WERI-Rb-1 (cell line): ENCODE data around the gene TRDN.

ENCODE experiments used
- DNase-seq: peaks from one replicate; pipeline ENCODE4 v3.0.0-alpha.2; 2020
- H3K27ac ChIP-seq: fragments of 250-450 bp; sonication (Bioruptor Pico); 2 replicates; pipeline ENCODE4 v1.5.1; 2020; ENCODE audit warnings: mild to moderate bottlenecking, moderate library complexity
- H3K27me3 ChIP-seq: fragments of 250-450 bp; sonication (Bioruptor Pico); 2 replicates; pipeline ENCODE4 v1.5.1; 2021; ENCODE audit warnings: mild to moderate bottlenecking, low read depth, moderate library complexity; ENCODE audit not compliant: insufficient read depth, severe bottlenecking
- H3K36me3 ChIP-seq: fragments of 250-450 bp; sonication (Bioruptor Pico); 2 replicates; pipeline ENCODE4 v1.5.1; 2020; ENCODE audit warnings: mild to moderate bottlenecking, moderate library complexity
- H3K4me3 ChIP-seq: 2 replicates; pipeline ENCODE4 v1.5.1; 2011; ENCODE audit warnings: low read depth, mild to moderate bottlenecking, control low read depth, low read length
- H3K9me3 ChIP-seq: fragments of 250-450 bp; sonication (Bioruptor Pico); 2 replicates; pipeline ENCODE4 v1.5.1; 2021; ENCODE audit warnings: mild to moderate bottlenecking, moderate library complexity; ENCODE audit not compliant: severe bottlenecking
- CTCF ChIP-seq: IDR thresholded peaks from 2 replicates; pipeline ENCODE4 v1.5.1; 2011; ENCODE audit warnings: low read depth, mild to moderate bottlenecking, control low read depth, inconsistent platforms, low read length

Gene TRDN

DNA sequence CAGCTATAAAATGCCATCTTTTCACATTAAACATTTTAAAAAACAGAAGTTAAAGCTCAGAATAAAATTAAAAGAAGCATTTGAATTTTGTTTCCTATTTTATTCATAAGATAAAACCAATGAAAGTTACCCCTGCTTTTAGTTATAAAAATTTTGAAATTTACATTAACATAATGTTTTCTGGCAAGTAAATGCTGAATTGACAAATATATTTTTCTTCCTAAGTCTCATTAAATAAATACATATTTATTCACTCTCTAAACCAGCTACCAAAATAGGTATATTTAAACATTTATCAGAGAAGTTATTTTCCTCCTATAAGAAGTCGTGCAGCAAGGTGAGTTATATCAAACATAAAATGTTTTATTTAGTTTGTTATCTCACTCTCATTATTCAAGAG is 213.6 kb downstream of the TRDN start:
- DNase-seq = no peak
- Histone ChIP-seq H3K27ac (no peak overlapping the region), H3K4me3 (no peak overlapping the region), H3K27me3 (no peaks in the 10 kb centered on the region), H3K9me3 (no peaks in the 10 kb centered on the region), H3K36me3 (no peaks in the 10 kb centered on the region)
- no peak for TF ChIP-seq CTCF

DNA sequence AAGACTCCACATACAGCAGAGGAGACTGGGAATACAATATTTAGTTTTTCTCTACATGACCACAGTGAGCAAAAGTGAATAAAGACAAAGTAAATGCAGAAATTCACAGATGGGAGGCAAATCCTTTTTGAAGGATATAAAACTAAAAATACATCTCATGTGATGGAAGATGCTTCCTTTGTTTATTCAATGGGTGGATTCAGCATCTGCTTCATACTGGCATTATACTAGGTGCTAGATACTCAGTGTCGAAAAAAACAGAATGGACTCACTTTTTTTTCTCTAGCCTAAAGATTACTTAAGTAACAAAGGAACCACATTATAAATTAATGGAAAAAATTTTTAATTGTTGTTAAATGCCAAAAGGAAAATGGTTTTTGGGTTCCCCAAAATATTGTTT is 216.2 kb downstream of the TRDN start:
- Histone ChIP-seq H3K4me3 (no peak overlapping the region), H3K9me3 (no peaks in the 10 kb centered on the region), H3K27me3 (no peaks in the 10 kb centered on the region), H3K27ac (no peak overlapping the region), H3K36me3 (no peaks in the 10 kb centered on the region)
- no peak for TF ChIP-seq CTCF
- no peak for DNase-seq

DNA sequence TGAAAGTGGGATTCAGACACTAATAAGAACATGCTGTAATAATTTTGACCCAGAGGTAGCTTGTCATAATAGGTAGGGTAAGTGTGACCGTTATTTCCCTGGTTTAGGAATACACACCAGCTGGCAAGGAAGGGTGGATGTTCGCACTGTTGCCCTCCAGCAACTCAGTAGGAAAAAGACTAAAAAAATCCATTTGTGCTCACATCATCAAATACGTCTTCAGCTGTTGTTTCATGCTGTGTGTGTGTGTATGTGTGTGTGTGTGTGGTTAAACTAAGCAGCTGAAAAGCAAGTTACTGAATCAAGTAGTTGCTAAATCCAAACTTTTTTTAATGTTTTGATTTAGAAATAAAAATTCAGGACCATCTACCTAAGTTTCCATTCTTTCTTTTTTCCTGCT is 218.7 kb downstream of the TRDN start:
- no peak overlapping the region for H3K4me3 ChIP-seq
- DNase-seq = no peak
- no peaks in the 10 kb centered on the region for H3K9me3 ChIP-seq
- H3K27ac ChIP-seq = no peak overlapping the region
- H3K36me3 ChIP-seq = no peaks in the 10 kb centered on the region
- TF ChIP-seq CTCF = no peak
- no peaks in the 10 kb centered on the region for H3K27me3 ChIP-seq

GRCh38 chr6:123417535-123417934 is 219.2 kb downstream of the TRDN start:
- no peak for DNase-seq
- H3K4me3 ChIP-seq = no peak overlapping the region
- H3K27ac ChIP-seq = no peak overlapping the region
- no peaks in the 10 kb centered on the region for H3K27me3 ChIP-seq
- TF ChIP-seq CTCF = no peak
- H3K36me3 ChIP-seq = no peaks in the 10 kb centered on the region
- H3K9me3 ChIP-seq = no peaks in the 10 kb centered on the region

DNA sequence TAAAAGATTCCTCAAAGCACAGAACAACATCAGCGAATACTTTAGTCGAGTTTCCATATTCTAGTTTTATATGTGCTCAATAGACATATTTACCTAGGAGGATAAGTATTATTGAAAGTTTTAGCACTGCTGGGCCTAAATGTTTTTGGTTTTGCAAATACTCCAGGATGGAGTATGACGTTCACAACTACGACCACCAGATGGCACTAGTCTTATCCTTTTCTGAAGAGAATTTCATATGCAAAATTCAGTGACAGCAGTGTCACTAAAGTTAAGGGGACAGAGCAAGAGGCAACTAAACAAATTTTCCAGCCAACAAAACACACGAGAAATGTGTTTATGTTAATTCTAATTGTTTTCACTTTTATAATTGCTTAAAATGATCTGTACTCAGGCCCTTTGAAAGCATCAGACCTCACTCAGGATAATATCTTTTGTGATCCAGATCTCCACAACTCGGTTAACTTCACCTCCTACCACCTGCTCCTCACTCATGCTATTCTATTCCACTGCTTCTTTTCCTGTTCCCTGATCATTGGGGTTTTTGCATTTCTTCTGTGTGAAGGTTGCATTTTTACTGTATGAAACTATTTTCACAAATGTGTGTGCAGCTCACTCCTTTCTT is 220.8 kb downstream of the TRDN start:
- Histone ChIP-seq H3K9me3 (no peaks in the 10 kb centered on the region), H3K27ac (no peak overlapping the region), H3K36me3 (no peaks in the 10 kb centered on the region), H3K4me3 (no peak overlapping the region), H3K27me3 (no peaks in the 10 kb centered on the region)
- peak; percentile 61 for TF ChIP-seq CTCF
- peak; percentile 48 for DNase-seq

DNA sequence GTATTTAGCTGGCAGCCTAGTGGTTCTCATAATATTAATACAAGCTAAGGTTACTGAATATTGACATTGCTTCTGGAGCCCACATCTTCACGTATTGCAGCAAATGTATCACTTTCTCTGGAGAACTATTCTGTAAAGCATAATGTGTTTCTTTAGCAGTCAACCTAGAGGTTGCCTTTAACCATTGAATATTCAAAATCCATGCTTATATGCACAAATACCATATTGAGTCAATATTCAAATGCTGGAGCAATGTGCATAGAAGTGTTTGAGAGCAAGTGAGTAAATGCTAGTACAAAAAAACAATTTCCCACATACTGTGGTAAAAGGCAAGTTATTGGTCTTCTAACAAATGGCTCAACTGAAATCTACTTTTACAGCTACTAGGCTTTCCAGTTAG is 231.8 kb downstream of the TRDN start:
- no peak for TF ChIP-seq CTCF
- H3K27me3 ChIP-seq = no peaks in the 10 kb centered on the region
- no peak for DNase-seq
- H3K4me3 ChIP-seq = no peak overlapping the region
- no peak overlapping the region for H3K27ac ChIP-seq
- H3K9me3 ChIP-seq = no peaks in the 10 kb centered on the region
- no peaks in the 10 kb centered on the region for H3K36me3 ChIP-seq
